Spinal cord (tissue), 10 donors: ENCODE results near the gene OR2W1. TPM values are rescaled to one million over a fixed set of nuclear protein-coding genes. Genes with fewer than 3 reads are reported as not detected.

Source experiments
- DNase-seq, 6 donors: peaks; one replicate each; pipeline versions ENCODE4 v3.0.0 to v3.0.0-alpha.2; 2013 to 2015; ENCODE audit warnings: low spot score in 6 of 6, low read depth in 4 of 6
- H3K27ac ChIP-seq: one replicate; pipeline ENCODE4 v1.5.1; 2013; ENCODE audit warnings: low read depth, low read length, control low read depth
- H3K27me3 ChIP-seq: one replicate; pipeline ENCODE4 v1.6.1; 2013; ENCODE audit warnings: low read length; ENCODE audit not compliant: control insufficient read depth, insufficient read depth
- H3K36me3 ChIP-seq: one replicate; pipeline ENCODE4 v1.6.1; 2013; ENCODE audit warnings: low read length; ENCODE audit not compliant: control insufficient read depth, insufficient read depth
- H3K4me1 ChIP-seq: one replicate; pipeline ENCODE4 v1.6.1; 2013; ENCODE audit warnings: low read length; ENCODE audit not compliant: control insufficient read depth, insufficient read depth
- H3K4me3 ChIP-seq: one replicate; pipeline ENCODE4 v1.5.1; 2013; ENCODE audit warnings: low read depth, low read length, control low read depth
- H3K9me3 ChIP-seq: one replicate; pipeline ENCODE4 v1.6.1; 2013; ENCODE audit warnings: low read length; ENCODE audit not compliant: control insufficient read depth, insufficient read depth
- WGBS: methylation state at CpG from one replicate; pipeline ENCODE4 v1.1.5; 2013; ENCODE audit warnings: missing lambda C conversion rate; ENCODE audit not compliant: insufficient coverage; 5-methylcytosine and 5-hydroxymethylcytosine counted together
- long read RNA-seq, 4 donors: transcript quantifications; one replicate each; lab custom pipeline, GENCODE V29; 2026
- polyA plus RNA-seq, 2 donors: library from polyadenylated mRNA; unstranded; fragments of 120-200 nt; gene quantifications; one replicate each; pipeline ENCODE4 v1.2.1, GENCODE V29; 2013; ENCODE audit not compliant: insufficient read length in 2 of 2
- total RNA-seq, 2 donors: library from RNA; depleted of rRNA in 1 of 2; stranded (reverse); fragments of 120-200 nt in 1 of 2; fragments of >200 nt in 1 of 2; gene quantifications; one replicate each; pipeline versions ENCODE4 v1.2.3 to v1.2.4, GENCODE V29; 2013 to 2014
- donor health status: healthy.

Gene OR2W1
- total RNA-seq (not detected), polyA plus RNA-seq (not detected)
- long read RNA-seq, donor 1: 0 reads
- long read RNA-seq, donor 2: 0 reads
- long read RNA-seq, donor 3: 0 reads
- long read RNA-seq, donor 4: 0 reads

GRCh38 chr6:29045075-29045474 lies at the start of gene OR2W1:
OR2W1 (minus strand) TSS chr6:29045175; CDS start chr6:29045175, 0 bp downstream.
- H3K9me3 ChIP-seq: no peaks in the 10 kb centered on the region
- 83% methylated on average over 1 of the region's 1 CpG for WGBS
- DNase-seq: no peak
- H3K4me3 ChIP-seq: no peak within 1 kb of the TSS
- H3K27ac ChIP-seq: no peak within 1 kb of the TSS
- no peaks in the 10 kb centered on the region for H3K36me3 ChIP-seq
- no peaks in the 10 kb centered on the region for H3K27me3 ChIP-seq
- no peaks in the 10 kb centered on the region for H3K4me1 ChIP-seq

- H3K27me3 ChIP-seq: no peaks in the 10 kb centered on the region
- H3K4me3 ChIP-seq: no peak overlapping the region
- DNase-seq: no peak
- no peaks in the 10 kb centered on the region for H3K36me3 ChIP-seq
- H3K4me1 ChIP-seq: no peaks in the 10 kb centered on the region
- 100% methylated on average over 1 of the region's 3 CpGs for WGBS
- no peak overlapping the region for H3K27ac ChIP-seq
- no peaks in the 10 kb centered on the region for H3K9me3 ChIP-seq
Measured at GRCh38 chr6:29092957-29093356, 48.0 kb upstream of the OR2W1 start.

- no peaks in the 10 kb centered on the region for H3K9me3 ChIP-seq
- no peak within 1 kb of the TSS for H3K4me3 ChIP-seq
- H3K4me1 ChIP-seq: no peaks in the 10 kb centered on the region
- H3K36me3 ChIP-seq: no peaks in the 10 kb centered on the region
- H3K27me3 ChIP-seq: no peaks in the 10 kb centered on the region
- H3K27ac ChIP-seq: no peak within 1 kb of the TSS
- DNase-seq: no peak
- no CpG with 5 or more reads among the region's 1 CpG for WGBS
Measured at GRCh38 chr6:29087213-29087612, 42.2 kb upstream of the OR2W1 start, which contains the start of gene OR2B3. OR2B3 (minus strand) TSS chr6:29087313; CDS start chr6:29087248, 65 bp downstream.

- DNase-seq: no peak
- H3K4me3 ChIP-seq: no peak overlapping the region
- H3K9me3 ChIP-seq: no peaks in the 10 kb centered on the region
- H3K27ac ChIP-seq: no peak overlapping the region
- H3K27me3 ChIP-seq: no peaks in the 10 kb centered on the region
- no peaks in the 10 kb centered on the region for H3K4me1 ChIP-seq
- no peaks in the 10 kb centered on the region for H3K36me3 ChIP-seq
- 89% methylated on average over 11 of the region's 15 CpGs for WGBS
Measured at GRCh38 chr6:29082457-29082856, 37.5 kb upstream of the OR2W1 start.

- Histone ChIP-seq H3K27me3 (no peaks in the 10 kb centered on the region), H3K4me3 (no peak overlapping the region), H3K36me3 (no peaks in the 10 kb centered on the region), H3K9me3 (no peaks in the 10 kb centered on the region), H3K27ac (no peak overlapping the region), H3K4me1 (no peaks in the 10 kb centered on the region)
- no peak for DNase-seq
Measured at GRCh38 chr6:29081312-29081711, 36.3 kb upstream of the OR2W1 start.

GRCh38 chr6:29079203-29079602 lies 34.2 kb upstream of the OR2W1 start:
- no peak for DNase-seq
- H3K9me3 ChIP-seq: no peaks in the 10 kb centered on the region
- H3K4me3 ChIP-seq: no peak overlapping the region
- no peak overlapping the region for H3K27ac ChIP-seq
- no peaks in the 10 kb centered on the region for H3K4me1 ChIP-seq
- H3K27me3 ChIP-seq: no peaks in the 10 kb centered on the region
- no peaks in the 10 kb centered on the region for H3K36me3 ChIP-seq
- no CpG with 5 or more reads among the region's 1 CpG for WGBS

- Histone ChIP-seq H3K27me3 (no peaks in the 10 kb centered on the region), H3K9me3 (no peaks in the 10 kb centered on the region), H3K4me3 (no peak overlapping the region), H3K36me3 (no peaks in the 10 kb centered on the region), H3K27ac (no peak overlapping the region), H3K4me1 (no peaks in the 10 kb centered on the region)
- peak in 1 of 6 donors; percentile 0 for DNase-seq
- 30% methylated on average over 6 of the region's 9 CpGs for WGBS
Measured at GRCh38 chr6:29071831-29072723, 27.1 kb upstream of the OR2W1 start.

- H3K27ac ChIP-seq: no peak overlapping the region
- H3K4me1 ChIP-seq: no peaks in the 10 kb centered on the region
- peaks cover 2% of the 10 kb centered on the region for H3K9me3 ChIP-seq
- no peak overlapping the region for H3K4me3 ChIP-seq
- no CpG with 5 or more reads among the region's 3 CpGs for WGBS
- no peaks in the 10 kb centered on the region for H3K36me3 ChIP-seq
- DNase-seq: no peak
- H3K27me3 ChIP-seq: no peaks in the 10 kb centered on the region
Measured at GRCh38 chr6:29051680-29052079, 6.7 kb upstream of the OR2W1 start.

GRCh38 chr6:29035951-29036350 lies 9.0 kb downstream of the OR2W1 start:
- no peak overlapping the region for H3K27ac ChIP-seq
- H3K36me3 ChIP-seq: no peaks in the 10 kb centered on the region
- H3K4me3 ChIP-seq: no peak overlapping the region
- no peak for DNase-seq
- H3K27me3 ChIP-seq: no peaks in the 10 kb centered on the region
- H3K9me3 ChIP-seq: no peaks in the 10 kb centered on the region
- 84% methylated on average over 16 of the region's 24 CpGs for WGBS
- no peaks in the 10 kb centered on the region for H3K4me1 ChIP-seq

GRCh38 chr6:29028821-29029220 lies 16.2 kb downstream of the OR2W1 start:
- 94% methylated on average over 10 of the region's 13 CpGs for WGBS
- Histone ChIP-seq H3K9me3 (no peaks in the 10 kb centered on the region), H3K27ac (no peak overlapping the region), H3K4me1 (no peaks in the 10 kb centered on the region), H3K36me3 (no peaks in the 10 kb centered on the region), H3K27me3 (peaks cover 3% of the 10 kb centered on the region), H3K4me3 (no peak overlapping the region)
- no peak for DNase-seq
